ENCODE data around the gene PFKFB3.
"Not testable (repeated sequence)": the region's sequence is repeated elsewhere in the genome, so short reads cannot be mapped to it uniquely, and the experiment has no call there.

Gene PFKFB3

GRCh38 chr10:6272126-6272525 is 69.4 kb downstream of the PFKFB3 start:
- no peak for DNase-seq (ENCODE audit: low read depth)

GRCh38 chr10:6273351-6273750 is 70.6 kb downstream of the PFKFB3 start:
- DNase-seq (ENCODE audit: low read depth) = no peak

- DNase-seq (ENCODE audit: low read depth) = no peak
Measured at GRCh38 chr10:6274040-6274439, 71.3 kb downstream of the PFKFB3 start.

DNA sequence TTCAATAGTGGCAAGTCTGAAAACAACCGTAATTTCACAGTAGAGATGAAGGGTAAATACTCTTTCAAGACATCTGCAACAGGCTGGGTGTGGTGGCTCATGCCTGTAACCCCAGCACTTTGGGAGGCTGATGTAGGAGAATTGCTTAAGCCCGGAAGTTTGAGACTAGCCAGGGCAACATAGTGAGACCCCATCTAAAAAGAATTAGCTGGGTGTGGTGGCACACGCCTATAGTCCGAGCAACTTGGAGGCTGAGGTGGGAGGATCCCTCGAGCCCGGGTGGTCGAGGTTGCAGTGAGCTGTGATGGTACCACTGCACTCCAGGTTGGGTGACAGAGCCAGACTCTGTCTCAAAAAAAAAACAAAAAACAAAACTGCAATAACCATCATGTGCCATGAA is 71.8 kb downstream of the PFKFB3 start:
- no peak for DNase-seq (ENCODE audit: low read depth)

DNA sequence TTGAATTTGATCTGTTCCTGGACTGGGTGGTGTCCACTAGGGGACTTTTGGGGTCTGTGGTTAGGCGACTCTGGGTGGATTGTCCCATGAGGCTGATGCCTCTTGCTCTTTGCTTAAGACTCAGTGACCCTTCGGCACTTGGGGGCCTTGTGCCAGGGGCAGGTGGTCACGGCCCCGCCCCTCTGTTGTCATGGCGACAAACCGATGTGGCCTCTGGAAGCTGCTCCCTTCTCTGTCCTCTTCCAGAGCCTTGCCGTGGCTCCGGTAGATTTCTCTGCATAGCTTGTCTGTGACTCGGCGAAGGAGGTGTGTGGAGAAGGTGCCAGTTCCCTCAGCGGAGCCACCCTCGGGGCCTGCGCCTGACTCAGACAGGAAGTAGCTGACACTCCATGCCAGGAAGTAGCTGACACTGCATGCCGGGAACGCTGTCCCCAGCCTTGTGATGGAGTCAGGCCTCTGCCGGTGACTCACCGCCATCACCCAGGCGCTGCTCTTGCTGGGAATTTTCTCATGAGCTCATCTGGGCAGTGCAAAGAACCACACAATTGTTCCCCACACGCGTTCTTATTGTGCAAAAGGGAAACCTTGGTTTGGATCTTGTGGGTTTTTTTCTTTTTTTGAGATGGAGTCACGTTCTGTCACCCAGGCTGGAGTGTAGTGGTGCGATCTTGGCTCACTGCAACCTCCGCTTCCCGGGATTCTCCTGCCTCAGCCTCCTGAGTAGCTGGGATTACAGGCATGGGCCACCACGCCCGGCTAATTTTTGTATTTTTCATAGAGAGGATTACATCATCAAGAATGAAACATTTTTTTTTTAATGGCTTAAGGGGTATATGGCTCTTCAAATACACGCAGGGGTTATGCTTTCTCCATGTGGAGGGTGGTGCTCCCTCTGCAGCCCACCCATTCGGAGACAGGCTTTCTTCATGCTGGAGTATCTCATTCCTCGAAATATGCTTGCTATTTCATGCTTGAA is 72.6 kb downstream of the PFKFB3 start:
- DNase-seq (ENCODE audit: low read depth) = peak; percentile 70

DNA sequence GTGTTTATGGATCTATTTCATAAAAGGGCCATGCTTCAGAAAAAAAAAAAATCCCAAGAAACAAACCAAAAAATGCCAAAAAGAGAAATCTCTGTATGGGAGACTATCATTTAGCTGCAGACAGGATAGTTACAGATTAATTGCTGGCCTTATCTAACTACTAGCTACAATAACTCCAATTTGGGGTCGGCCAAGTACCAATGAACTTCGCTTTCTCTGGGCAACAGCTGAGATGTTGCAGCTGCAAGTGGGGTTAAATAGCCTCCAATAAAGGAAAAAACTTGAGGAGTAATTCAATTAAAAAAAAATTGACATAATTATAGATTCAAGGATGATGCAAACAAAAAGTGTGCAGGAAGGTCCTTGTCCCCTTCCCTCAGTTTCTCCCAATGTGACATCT is 73.6 kb downstream of the PFKFB3 start:
- DNase-seq (ENCODE audit: low read depth) = no peak

DNA sequence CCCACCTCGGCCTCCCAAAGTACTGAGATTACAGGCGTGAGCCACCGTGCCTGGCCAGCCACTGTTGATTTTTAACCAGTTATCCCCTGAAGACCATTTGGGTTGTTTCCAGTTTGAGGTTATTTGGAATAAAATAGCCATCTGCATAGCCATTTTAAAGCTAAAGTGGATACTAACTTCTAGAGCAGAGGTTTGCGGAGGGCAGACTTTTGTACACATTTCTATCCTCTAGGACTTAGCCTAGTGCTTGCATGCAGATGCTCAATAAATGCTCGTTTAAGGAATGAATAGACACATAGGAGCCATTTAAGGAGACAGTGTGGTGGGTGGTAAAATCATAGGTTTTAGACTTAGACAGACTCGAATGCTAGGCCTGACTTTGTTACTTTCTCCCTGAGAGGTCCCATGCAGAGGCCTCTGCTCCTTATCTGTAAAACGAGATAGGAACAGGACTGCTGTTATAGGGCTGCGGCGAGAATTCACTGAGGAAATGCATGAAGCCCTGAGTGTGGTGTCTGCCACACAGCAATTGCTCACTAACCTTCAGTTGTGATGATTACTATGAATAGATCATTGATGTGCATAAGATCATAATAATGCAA is 75.9 kb downstream of the PFKFB3 start:
- DNase-seq (ENCODE audit: low read depth) = no peak

- DNase-seq (ENCODE audit: low read depth) = no peak
Measured at GRCh38 chr10:6279540-6280267, 77.0 kb downstream of the PFKFB3 start.

- DNase-seq (ENCODE audit: low read depth) = no peak
Measured at GRCh38 chr10:6280291-6280690, 77.6 kb downstream of the PFKFB3 start.

GRCh38 chr10:6282454-6282958 is 79.8 kb downstream of the PFKFB3 start:
- DNase-seq (ENCODE audit: low read depth) = no peak

DNA sequence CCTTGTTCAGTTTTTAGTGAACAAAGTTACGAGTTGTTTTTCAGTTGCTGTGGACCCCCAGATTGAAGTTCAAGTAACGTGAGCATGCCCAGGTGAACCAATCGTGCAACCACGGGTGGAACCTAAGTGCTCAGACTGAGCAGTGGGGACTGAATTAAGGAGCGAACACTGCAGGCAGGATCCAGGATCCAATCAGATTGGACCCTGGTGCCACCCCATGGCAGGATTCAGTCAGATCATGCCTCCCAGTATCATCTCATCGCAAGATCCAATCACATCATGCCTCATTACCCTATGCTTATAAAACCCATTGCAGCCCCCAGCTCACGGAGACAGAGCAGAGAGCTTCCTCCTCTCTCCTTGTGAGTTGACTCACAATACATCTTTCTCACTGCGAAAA is 80.9 kb downstream of the PFKFB3 start:
- no peak for DNase-seq (ENCODE audit: low read depth)

GRCh38 chr10:6290621-6291020 is 87.9 kb downstream of the PFKFB3 start:
- not testable (repeated sequence) for DNase-seq (ENCODE audit: low read depth)

DNA sequence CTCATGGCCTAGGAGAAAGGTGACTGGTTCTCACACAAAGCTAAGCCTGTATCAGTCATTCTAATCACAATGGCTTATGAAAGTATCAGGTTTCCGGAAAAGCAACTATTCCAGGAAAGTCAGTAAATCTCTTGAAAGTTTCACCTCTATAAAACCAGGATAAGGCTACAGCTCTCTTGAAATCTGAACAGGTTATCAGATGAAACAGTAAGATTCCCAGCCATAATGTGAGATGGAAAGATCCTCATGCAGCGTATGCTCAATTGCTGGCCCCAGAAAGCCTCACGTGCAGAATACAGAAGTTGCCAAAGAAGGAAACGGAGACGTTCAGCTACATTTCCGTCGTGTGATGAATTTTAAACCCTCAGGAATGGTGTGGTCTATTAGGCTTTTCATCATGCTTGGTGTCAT is 90.0 kb downstream of the PFKFB3 start:
- no peak for DNase-seq (ENCODE audit: low read depth)

DNA sequence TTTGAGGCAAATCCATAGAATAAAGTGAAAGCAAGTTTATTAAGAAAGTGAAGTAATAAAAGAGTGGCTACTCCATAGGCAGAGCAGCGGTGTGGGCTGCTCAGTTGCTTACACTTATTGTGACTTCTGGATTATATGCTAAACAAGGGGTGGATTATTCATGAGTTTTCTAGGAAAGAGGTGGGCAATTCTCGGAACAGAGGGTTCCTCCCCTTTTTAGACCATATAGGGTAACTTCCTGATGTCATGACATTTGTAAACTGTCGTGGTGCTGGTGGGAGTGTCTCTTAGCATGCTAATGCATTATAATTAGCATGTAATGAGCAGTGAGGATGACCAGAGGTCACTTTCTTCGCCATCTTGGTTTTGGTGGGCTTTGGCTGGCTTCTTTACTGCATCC is 93.7 kb downstream of the PFKFB3 start:
- not testable (repeated sequence) for DNase-seq (ENCODE audit: low read depth)

DNA sequence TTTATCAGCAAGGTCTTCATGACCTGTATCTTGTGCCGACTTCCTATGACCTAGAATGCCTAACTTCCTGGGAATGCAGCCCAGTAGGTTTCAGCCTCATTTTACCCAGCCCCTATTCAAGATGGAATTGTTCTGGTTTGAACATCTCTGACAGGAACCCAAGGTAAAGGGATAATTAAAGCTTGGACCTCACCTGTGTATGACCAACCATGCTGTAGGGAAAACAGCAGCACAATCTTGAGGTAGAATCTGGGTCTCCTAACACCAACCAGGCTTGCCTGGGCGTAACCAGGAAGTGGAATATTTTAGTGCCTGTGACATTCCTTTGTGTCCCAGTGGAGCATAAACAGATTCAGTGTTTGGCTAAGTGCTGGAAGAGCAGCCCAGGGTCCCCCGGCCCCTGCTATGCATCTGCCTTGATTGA is 94.1 kb downstream of the PFKFB3 start:
- DNase-seq (ENCODE audit: low read depth) = no peak

DNA sequence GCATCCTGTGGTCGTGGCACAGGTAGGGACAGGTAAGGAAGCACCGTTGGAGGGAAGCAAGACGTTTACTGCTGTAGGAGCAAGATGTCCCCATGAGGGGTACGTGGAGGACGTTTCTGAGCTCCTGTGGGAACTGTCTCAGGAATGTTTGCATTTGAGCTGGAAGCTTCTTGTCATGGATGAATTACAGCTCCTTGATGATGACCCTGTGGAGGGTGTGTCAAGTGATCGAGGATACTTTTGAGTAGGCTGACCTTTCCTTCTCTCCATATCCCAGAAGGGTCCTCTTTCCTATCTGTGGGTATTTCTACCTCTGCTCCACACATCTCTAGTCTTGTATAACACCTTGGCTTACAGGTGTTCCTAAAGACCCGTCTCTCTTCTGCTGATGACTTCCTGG is 94.8 kb downstream of the PFKFB3 start:
- no peak for DNase-seq (ENCODE audit: low read depth)

GRCh38 chr10:6297951-6298381 is 95.2 kb downstream of the PFKFB3 start:
- no peak for DNase-seq (ENCODE audit: low read depth)

- DNase-seq (ENCODE audit: low read depth) = no peak
Measured at GRCh38 chr10:6298428-6298827, 95.7 kb downstream of the PFKFB3 start.

DNA sequence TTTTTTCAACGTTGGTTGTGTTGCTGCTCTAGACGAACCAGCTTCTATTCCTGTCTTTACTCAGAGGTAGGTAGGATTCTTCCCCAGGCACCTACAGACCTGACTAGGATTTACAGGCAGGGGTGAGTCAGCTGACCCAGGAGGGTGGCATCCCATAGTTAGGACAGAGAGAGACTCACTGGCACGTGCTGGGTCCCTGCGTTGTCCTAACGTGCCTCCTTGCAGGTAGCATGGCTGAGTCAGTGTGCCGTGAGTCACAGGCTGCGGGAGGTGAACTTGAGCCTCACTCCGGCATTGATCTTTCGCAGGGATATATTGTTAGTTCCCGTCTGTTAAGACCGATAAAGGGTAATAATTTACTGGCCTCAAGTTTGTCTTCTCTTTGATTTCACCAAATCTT is 96.5 kb downstream of the PFKFB3 start:
- no peak for DNase-seq (ENCODE audit: low read depth)

- DNase-seq (ENCODE audit: low read depth) = no peak
Measured at GRCh38 chr10:6299743-6300105, 97.0 kb downstream of the PFKFB3 start.

GRCh38 chr10:6300106-6300783 is 97.5 kb downstream of the PFKFB3 start:
- no peak for DNase-seq (ENCODE audit: low read depth)

Measured in HS-5 (cell line).